K562 (cell line): ENCODE results near the gene STMND1. TPM values are rescaled to one million over a fixed set of nuclear protein-coding genes. Genes with fewer than 3 reads are reported as not detected.

Experiments
- AFF4 ChIP-seq: sonication (generic); formaldehyde crosslinking; IDR thresholded peaks from 2 replicates; pipeline ENCODE4 v1.8.0; 2023; ENCODE audit warnings: mild to moderate bottlenecking, missing genetic modification reagents
- ARID1B ChIP-seq: fragments of 450-650 bp; IDR thresholded peaks from 2 replicates; pipeline ENCODE4 v1.6.1; 2016; ENCODE audit warnings: antibody characterized with exemption, mild to moderate bottlenecking, inconsistent platforms
- ATF1 ChIP-seq, 2 experiments: fragments of 450-650 bp in 1 of 2; IDR thresholded peaks; 2 replicates each; pipeline ENCODE4 v1.6.1; 2016; ENCODE audit warnings: missing compliant biosample characterization in 1 of 2, missing genetic modification characterization in 1 of 2
- BRD9 ChIP-seq: fragments of 450-650 bp; IDR thresholded peaks from 2 replicates; pipeline ENCODE4 v1.6.1; 2018; ENCODE audit warnings: low read depth; ENCODE audit not compliant: partially characterized antibody
- CHD2 ChIP-seq: IDR thresholded peaks from 2 replicates; pipeline ENCODE4 v1.6.1; 2011; ENCODE audit warnings: low read depth, low read length
- CXXC5 ChIP-seq: fragments of 250-450 bp; sonication (Bioruptor Pico); IDR thresholded peaks from 2 replicates; pipeline ENCODE4 v1.8.0; 2022; ENCODE audit warnings: inconsistent platforms, mild to moderate bottlenecking, moderate library complexity
- FOXK1 ChIP-seq: sonication (generic); formaldehyde crosslinking; IDR thresholded peaks from 2 replicates; pipeline ENCODE4 v1.8.0; 2022; ENCODE audit warnings: missing genetic modification reagents, mild to moderate bottlenecking, borderline replicate concordance
- HDAC8 ChIP-seq: fragments of 450-650 bp; IDR thresholded peaks from 2 replicates; pipeline ENCODE4 v1.6.1; 2016; ENCODE audit warnings: mild to moderate bottlenecking, missing genetic modification characterization, moderate library complexity, missing compliant biosample characterization
- PHF8 ChIP-seq: fragments of 200-600 bp; sonication (generic); IDR thresholded peaks from 2 replicates; pipeline ENCODE4 v1.6.1; 2012; ENCODE audit warnings: mixed run types, mild to moderate bottlenecking, inconsistent platforms, low read length, moderate library complexity, borderline replicate concordance
- POLR2G ChIP-seq: fragments of 200-400 bp; formaldehyde crosslinking; IDR thresholded peaks from 2 replicates; pipeline ENCODE4 v1.6.1; 2017; ENCODE audit warnings: low read depth, mild to moderate bottlenecking, antibody characterized with exemption, low read length, moderate library complexity
- STAT5B ChIP-seq: fragments of 250-450 bp; sonication (Bioruptor Pico); IDR thresholded peaks from 2 replicates; pipeline ENCODE4 v1.8.0; 2021; ENCODE audit warnings: mild to moderate bottlenecking, inconsistent platforms
- ZNF644 ChIP-seq: fragments of 200-800 bp; sonication (Bioruptor generic); IDR thresholded peaks from 2 replicates; pipeline ENCODE4 v1.6.1; 2016; ENCODE audit warnings: low read depth, missing genetic modification characterization, missing compliant biosample characterization
- polyA plus RNA-seq, 8 experiments: library from polyadenylated mRNA; depleted of rRNA in 4 of 8; stranded (reverse) in 5 of 8; unstranded in 3 of 8; fragments of >200 nt; fragmentation: Nextera tagmentation in 2 of 8; fragmentation: Illumina TruSeq in 1 of 8; extraction: Ambion mirVana in 2 of 8; extraction: Trizol in 1 of 8; gene quantifications; 2 replicates each; pipeline versions ENCODE4 v1.2.1 to v1.2.3, GENCODE V29; 2011 to 2014; ENCODE audit warnings: inconsistent platforms in 1 of 8, missing spikeins in 1 of 8
- total RNA-seq, 7 experiments: library from RNA; depleted of rRNA in 6 of 7; stranded (reverse); fragments of >200 nt in 6 of 7; fragmentation: Illumina TruSeq in 2 of 7; extraction: Trizol in 2 of 7; gene quantifications; 2 replicates each; pipeline versions ENCODE4 v1.2.1 to v1.2.3, GENCODE V29; 2011 to 2021; ENCODE audit warnings: low replicate concordance in 1 of 7
- TF ChIP-seq, protein P1 (sequence below): sonication (generic); formaldehyde crosslinking; IDR thresholded peaks from 2 replicates; pipeline ENCODE4 v1.5.0; 2020; ENCODE audit warnings: missing genetic modification reagents
- TF ChIP-seq, protein P2 (sequence below): fragments of 450-650 bp; formaldehyde crosslinking; IDR thresholded peaks from 2 replicates; pipeline ENCODE4 v1.4.0; 2020; ENCODE audit warnings: mild to moderate bottlenecking, moderate library complexity

Gene STMND1
- total and polyA plus RNA-seq, 9 of the 15 experiments (the other 6 are each of a cell fraction or from before 2014, with no cell fraction given), result not detected

- TF ChIP-seq AFF4 (CRISPR knock-in tag) (no peak), BRD9 (no peak), ZNF644 (tag) (no peak), FOXK1 (no peak), PHF8 (no peak), ATF1 (CRISPR knock-in tag; IDR thresholded peaks at IDR 0.05) (no peak), ATF1 (tag; IDR thresholded peaks at IDR 0.05) (no peak), POLR2G (no peak), CXXC5 (CRISPR knock-in tag) (no peak), CHD2 (no peak), ARID1B (no peak), STAT5B (CRISPR knock-in tag) (no peak), HDAC8 (no peak)
- TF ChIP-seq, protein P1, sequence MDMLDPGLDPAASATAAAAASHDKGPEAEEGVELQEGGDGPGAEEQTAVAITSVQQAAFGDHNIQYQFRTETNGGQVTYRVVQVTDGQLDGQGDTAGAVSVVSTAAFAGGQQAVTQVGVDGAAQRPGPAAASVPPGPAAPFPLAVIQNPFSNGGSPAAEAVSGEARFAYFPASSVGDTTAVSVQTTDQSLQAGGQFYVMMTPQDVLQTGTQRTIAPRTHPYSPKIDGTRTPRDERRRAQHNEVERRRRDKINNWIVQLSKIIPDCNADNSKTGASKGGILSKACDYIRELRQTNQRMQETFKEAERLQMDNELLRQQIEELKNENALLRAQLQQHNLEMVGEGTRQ (CRISPR knock-in tag), result no peak
- TF ChIP-seq, protein P2, sequence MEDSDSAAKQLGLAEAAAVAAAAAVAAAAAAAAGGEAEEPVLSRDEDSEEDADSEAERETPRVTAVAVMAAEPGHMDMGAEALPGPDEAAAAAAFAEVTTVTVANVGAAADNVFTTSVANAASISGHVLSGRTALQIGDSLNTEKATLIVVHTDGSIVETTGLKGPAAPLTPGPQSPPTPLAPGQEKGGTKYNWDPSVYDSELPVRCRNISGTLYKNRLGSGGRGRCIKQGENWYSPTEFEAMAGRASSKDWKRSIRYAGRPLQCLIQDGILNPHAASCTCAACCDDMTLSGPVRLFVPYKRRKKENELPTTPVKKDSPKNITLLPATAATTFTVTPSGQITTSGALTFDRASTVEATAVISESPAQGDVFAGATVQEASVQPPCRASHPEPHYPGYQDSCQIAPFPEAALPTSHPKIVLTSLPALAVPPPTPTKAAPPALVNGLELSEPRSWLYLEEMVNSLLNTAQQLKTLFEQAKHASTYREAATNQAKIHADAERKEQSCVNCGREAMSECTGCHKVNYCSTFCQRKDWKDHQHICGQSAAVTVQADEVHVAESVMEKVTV (CRISPR knock-in tag), result peak; percentile 25; the same call in 1 of the 2 replicates
Observed at GRCh38 chr6:17086469-17086868, 15.4 kb upstream of the STMND1 start (continued).
